Measurements from ENCODE around the gene PNKP.

The PNKP gene

DNA sequence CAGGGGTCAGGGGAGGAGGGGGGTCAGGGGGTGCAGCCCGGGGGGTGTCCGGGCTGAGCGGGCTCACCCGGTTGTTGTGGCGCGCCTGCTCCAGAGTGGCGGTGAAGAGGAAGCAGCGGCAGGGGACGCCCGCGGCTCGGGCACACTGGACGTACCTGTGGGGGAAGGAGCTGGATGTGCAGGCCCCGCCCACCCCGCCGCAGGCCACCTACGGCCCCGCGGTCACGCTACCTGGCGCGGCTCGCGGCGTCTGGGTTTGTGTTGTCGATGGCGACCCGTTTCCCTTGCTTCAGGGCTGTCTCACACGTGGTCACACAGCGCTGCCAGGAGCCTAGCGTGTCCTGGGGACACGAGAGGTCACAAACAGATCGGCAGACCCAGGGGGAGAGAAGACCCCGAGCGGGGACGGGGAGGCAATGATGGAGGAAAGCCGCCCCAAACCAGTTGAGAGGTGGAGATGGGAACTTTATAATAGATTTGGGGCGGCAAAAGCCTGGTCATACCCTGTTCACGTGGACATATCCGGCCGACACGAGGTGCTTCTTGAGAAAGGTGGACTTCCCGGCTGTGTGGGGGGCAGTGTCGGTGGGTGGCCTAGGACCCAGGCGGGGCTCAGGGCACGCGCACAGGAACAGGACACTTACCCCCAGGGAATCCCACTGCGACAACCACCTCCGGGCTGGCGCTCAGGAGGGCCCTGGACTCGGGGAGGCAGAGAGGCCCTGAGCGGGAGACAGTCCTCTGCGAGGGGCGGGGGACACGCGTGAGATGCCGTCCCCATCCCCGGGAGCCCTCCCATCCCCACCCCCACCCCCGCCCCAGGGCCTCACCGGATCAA is 5.6 kb downstream of the PNKP start:
- DNase-seq (ENCODE audit: low read depth): peak; percentile 24
- TF ChIP-seq, protein P1, sequence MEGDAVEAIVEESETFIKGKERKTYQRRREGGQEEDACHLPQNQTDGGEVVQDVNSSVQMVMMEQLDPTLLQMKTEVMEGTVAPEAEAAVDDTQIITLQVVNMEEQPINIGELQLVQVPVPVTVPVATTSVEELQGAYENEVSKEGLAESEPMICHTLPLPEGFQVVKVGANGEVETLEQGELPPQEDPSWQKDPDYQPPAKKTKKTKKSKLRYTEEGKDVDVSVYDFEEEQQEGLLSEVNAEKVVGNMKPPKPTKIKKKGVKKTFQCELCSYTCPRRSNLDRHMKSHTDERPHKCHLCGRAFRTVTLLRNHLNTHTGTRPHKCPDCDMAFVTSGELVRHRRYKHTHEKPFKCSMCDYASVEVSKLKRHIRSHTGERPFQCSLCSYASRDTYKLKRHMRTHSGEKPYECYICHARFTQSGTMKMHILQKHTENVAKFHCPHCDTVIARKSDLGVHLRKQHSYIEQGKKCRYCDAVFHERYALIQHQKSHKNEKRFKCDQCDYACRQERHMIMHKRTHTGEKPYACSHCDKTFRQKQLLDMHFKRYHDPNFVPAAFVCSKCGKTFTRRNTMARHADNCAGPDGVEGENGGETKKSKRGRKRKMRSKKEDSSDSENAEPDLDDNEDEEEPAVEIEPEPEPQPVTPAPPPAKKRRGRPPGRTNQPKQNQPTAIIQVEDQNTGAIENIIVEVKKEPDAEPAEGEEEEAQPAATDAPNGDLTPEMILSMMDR (IDR thresholded peaks at IDR 0.05; ENCODE audit: insufficient read depth, low read depth, low read length, missing control alignments): no peak
- no peak overlapping the region for H3K4me3 ChIP-seq (ENCODE audit: low read length)

DNA sequence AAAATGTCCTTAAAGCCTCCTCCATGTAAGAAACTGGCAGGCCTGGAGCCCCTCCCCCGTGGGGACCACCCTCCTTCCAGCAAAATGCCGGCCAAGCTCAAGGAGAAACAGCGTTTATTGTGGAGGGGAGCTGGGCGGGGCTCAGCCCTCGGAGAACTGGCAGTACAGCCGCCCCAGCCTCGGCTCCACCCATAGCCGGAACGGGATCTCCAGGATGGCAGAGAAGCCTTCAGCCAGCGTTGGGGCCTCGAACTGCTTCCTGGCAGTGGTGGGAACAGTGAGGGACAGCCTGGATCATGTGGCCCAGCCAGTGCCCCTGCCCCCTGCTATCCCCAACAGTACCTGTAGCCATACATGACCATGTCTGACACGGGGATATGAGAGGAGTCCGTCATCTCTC is 6.3 kb downstream of the PNKP start:
- no peak overlapping the region for H3K4me3 ChIP-seq (ENCODE audit: low read length)
- DNase-seq (ENCODE audit: low read depth): peak; percentile 47
- TF ChIP-seq, protein P1 (IDR thresholded peaks at IDR 0.05; ENCODE audit: insufficient read depth, low read depth, low read length, missing control alignments): no peak

DNA sequence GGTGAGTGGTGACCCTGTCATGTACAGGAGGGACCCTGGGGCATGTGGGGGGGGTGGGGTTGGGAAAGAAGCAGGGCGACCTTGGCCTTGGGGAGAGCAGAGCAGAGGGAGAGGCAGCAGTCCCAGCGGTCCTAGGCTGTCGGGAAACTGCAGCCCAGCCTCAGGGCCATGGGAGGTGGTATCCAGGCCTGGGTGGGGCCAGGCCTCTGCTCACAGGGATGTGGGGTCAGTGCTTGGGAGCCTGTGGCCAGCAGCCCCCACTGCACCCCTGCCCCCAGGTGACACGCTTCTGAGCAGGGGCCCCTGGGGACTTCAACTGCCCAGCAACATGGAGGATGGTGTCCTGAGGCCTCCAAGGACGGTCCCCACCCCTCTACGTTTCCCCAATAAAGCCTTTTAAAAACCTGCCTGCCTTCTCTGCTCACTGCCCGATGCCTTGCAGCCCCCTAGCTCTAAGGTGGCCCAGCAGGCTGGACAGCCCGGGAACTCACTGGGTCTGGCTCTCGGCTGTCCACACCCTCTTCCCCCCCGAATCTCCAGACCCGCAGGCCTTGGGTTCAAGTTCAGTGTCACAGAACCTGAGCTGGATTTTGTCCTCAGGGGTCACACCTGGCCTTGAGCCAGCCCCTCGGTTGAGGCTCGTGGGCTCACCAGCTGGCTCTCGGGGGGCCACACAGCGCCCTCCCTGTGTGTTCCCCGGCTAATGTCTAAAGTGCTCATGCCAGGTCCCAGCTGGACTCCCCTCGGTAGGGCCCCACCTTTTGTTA is 6.9 kb downstream of the PNKP start:
- TF ChIP-seq, protein P1 (IDR thresholded peaks at IDR 0.05; ENCODE audit: insufficient read depth, low read depth, low read length, missing control alignments): no peak
- no peak overlapping the region for H3K4me3 ChIP-seq (ENCODE audit: low read length)

DNA sequence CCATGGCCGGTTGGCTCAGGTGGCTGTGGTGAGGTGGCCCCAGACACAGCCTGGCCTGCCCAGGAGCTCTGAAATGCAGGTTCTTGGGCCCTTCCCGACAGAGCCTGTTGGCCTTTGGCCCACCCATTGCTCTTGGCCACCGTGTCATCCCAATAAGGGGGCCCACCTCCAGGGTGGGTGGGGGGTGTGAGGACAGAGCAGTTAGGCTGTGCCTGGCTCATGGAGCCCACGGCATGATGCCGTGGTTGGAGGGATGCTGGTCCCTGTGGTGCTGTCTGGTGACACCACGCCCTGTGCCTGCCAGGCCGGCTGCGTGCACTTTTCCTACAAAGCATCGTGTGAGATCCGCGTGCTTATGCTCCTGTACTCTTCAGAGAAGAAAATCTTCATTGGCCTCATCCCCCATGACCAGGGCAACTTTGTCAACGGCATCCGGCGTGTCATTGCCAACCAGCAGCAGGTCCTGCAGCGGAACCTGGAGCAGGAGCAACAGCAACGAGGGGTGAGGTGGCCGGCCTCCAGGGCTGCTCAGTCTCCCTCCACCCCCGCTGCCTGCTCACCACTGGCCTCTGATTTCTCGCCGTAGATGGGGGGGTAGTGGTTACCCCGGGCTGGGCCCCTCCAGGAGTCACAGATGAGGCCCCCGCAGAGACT is 7.6 kb downstream of the PNKP start:
- no peak for DNase-seq (ENCODE audit: low read depth)
- H3K4me3 ChIP-seq (ENCODE audit: low read length): no peak overlapping the region
- TF ChIP-seq, protein P1 (IDR thresholded peaks at IDR 0.05; ENCODE audit: insufficient read depth, low read depth, low read length, missing control alignments): no peak

More for the DNA sequence above, 6.9 kb downstream of the PNKP start:
- no peak for DNase-seq (ENCODE audit: low read depth)

DNA sequence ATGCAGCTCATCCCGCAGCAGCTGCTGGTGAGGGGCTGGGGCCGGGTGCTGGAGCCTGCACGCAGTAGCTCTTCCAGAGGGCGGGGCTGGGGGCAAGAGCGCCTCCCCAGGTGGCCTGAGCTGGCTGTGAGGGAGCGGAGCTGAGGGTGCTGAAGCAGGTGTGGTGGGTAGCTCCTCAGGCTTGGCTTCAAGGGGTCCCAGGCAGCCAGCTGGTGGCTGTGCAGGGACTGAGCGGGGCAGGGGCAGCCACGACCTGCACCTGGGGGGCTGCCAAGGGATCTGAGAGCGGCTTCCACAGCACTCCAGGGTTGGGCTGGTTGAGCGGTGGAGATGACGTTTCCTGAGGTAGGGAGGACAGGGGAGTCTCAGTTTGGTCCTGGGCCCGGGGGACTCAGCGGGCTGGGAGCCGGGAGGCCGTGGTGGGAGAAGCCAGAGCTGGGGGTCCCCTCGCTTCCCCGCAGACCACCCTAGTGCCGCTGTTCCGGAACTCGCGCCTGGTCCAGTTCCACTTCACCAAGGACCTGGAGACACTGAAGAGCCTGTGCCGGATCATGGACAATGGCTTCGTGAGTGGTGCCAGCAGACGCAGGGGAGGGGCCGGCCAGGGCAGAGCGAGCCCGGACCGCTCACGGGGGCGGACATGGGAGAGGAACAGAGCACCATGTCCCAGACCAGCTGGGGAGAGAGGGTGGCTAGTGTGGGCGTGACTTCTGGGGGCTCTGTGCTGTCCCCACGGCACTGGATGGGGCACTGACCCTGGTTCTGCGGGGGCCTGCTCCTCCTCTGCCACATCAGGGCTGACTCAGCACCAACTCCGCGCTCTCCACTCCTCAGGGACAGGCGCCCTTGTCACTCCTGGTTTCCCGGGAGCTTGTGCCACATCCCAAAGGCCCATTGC is 9.0 kb downstream of the PNKP start:
- no peak overlapping the region for H3K4me3 ChIP-seq (ENCODE audit: low read length)
- no peak for DNase-seq (ENCODE audit: low read depth)
- TF ChIP-seq, protein P1 (IDR thresholded peaks at IDR 0.05; ENCODE audit: insufficient read depth, low read depth, low read length, missing control alignments): no peak

DNA sequence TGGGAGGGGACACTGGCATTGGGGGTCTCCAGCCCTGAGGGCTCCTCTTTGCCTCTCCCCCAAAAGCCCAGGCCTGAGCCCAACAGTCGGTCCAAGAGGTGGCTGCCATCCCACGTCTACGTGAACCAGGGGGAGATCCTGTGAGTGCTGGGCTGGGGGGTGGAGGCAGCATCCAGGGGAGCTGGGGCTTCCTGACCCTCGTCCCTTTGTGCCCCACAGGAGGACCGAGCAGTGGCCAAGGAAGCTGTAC is 9.6 kb downstream of the PNKP start:
- TF ChIP-seq, protein P1 (IDR thresholded peaks at IDR 0.05; ENCODE audit: insufficient read depth, low read depth, low read length, missing control alignments): no peak
- no peak for DNase-seq (ENCODE audit: low read depth)
- H3K4me3 ChIP-seq (ENCODE audit: low read length): no peak overlapping the region

All from epithelial cell of esophagus (primary cell).